GM06990 (cell line): ENCODE data around the gene TMEM198.

Experiments
- DNase-seq: peaks from one replicate; pipeline ENCODE4 v3.0.0-alpha.2; 2011; ENCODE audit not compliant: insufficient read length; ENCODE audit errors: extremely low read depth
- H3K27me3 ChIP-seq: replicated peaks from 2 replicates; pipeline ENCODE4 v1.6.0; 2011; ENCODE audit warnings: low read length; ENCODE audit not compliant: control insufficient read depth, insufficient read depth
- H3K36me3 ChIP-seq: 2 replicates; pipeline ENCODE4 v1.5.1; 2011; ENCODE audit warnings: low read length; ENCODE audit not compliant: control insufficient read depth, insufficient read depth
- H3K4me3 ChIP-seq: replicated peaks from 2 replicates; pipeline ENCODE4 v1.5.1; 2011; ENCODE audit warnings: low read depth, mild to moderate bottlenecking, control low read depth, low read length
- TF ChIP-seq, protein P1 (sequence below): IDR thresholded peaks from 2 replicates; pipeline ENCODE4 v1.5.1; 2011; ENCODE audit warnings: low read length, control low read depth, mild to moderate bottlenecking, inconsistent platforms; ENCODE audit not compliant: insufficient read depth, poor library complexity, severe bottlenecking

Gene TMEM198

GRCh38 chr2:219497495-219498279 lies 46.1 kb upstream of the TMEM198 start:
- peak overlapping the region; percentile 83 for H3K4me3 ChIP-seq
- peak; percentile 47 for DNase-seq
- H3K27me3 ChIP-seq = no peaks in the 10 kb centered on the region; the same call in 1 of the 2 replicates
- TF ChIP-seq, protein P1, sequence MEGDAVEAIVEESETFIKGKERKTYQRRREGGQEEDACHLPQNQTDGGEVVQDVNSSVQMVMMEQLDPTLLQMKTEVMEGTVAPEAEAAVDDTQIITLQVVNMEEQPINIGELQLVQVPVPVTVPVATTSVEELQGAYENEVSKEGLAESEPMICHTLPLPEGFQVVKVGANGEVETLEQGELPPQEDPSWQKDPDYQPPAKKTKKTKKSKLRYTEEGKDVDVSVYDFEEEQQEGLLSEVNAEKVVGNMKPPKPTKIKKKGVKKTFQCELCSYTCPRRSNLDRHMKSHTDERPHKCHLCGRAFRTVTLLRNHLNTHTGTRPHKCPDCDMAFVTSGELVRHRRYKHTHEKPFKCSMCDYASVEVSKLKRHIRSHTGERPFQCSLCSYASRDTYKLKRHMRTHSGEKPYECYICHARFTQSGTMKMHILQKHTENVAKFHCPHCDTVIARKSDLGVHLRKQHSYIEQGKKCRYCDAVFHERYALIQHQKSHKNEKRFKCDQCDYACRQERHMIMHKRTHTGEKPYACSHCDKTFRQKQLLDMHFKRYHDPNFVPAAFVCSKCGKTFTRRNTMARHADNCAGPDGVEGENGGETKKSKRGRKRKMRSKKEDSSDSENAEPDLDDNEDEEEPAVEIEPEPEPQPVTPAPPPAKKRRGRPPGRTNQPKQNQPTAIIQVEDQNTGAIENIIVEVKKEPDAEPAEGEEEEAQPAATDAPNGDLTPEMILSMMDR = no peak
- H3K36me3 ChIP-seq = peaks cover 3% of the 10 kb centered on the region

- no peaks in the 10 kb centered on the region; the same call in 1 of the 2 replicates for H3K27me3 ChIP-seq
- TF ChIP-seq, protein P1 = no peak
- H3K36me3 ChIP-seq = peaks cover 4% of the 10 kb centered on the region
- DNase-seq = peak; percentile 91
- H3K4me3 ChIP-seq = peak within 1 kb of the TSS; percentile 83
Observed at GRCh38 chr2:219498280-219499057, 45.4 kb upstream of the TMEM198 start, which contains the start of gene GMPPA. Gene GMPPA, plus strand, starts transcription at chr2:219498891. Its CDS starts 1,085 bp downstream, at chr2:219499976.

DNA sequence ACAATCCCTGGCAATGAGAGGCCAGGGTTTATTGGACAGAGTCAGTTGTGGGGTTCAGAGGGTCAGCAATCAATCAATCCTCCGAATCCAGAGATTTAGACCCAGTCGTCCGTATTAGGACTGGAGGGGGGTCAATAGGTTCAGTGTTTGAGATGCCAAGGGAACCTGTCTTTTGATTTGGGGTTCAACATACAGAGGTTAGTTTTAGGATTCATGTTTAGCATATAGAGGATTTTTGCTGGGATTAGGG lies 44.8 kb upstream of the TMEM198 start:
- no peaks in the 10 kb centered on the region; the same call in 1 of the 2 replicates for H3K27me3 ChIP-seq
- peaks cover 8% of the 10 kb centered on the region for H3K36me3 ChIP-seq
- H3K4me3 ChIP-seq = peak overlapping the region; percentile 83
- TF ChIP-seq, protein P1 = no peak
- DNase-seq = no peak

DNA sequence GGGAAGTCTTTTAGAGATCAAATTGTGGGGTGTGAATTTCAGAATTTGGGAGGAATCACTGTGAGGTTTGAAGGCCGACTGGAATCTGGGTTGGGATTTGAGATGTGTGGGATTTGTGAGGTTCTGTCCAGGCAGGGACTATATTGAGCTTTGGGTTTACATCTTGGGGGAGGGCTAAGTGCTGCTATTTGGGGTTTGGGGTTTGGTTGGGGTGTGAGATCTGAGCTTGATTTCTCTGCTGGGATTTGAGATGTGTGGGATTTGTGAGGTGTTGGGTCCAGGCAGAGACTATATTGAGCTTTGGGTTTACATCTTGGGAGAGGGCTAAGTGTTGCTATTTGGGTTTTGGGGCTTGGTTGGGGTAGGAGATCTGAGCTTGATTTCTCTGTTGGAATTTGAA lies 44.3 kb upstream of the TMEM198 start:
- TF ChIP-seq, protein P1 = no peak
- DNase-seq = no peak
- Histone ChIP-seq H3K4me3 (peak overlapping the region; percentile 83), H3K36me3 (peaks cover 11% of the 10 kb centered on the region), H3K27me3 (no peaks in the 10 kb centered on the region; the same call in 1 of the 2 replicates)

DNA sequence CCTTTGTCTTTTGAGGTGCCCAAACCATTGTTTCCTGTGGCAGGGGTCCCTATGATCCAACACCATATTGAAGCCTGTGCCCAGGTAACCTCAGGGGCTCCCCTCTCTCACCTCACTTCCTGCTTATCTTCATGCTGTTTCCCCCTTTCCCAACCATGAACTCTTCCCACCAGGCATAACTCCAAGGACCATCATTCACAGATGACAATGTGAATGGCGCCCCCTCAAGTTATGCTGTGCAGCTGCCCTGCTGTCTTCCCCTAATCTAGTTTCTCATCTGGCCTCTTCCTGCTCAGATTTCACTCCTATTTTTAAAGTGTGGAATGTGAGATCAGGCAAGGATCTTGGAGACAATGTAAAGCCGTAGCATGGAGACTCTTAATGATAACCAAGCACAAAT lies 43.7 kb upstream of the TMEM198 start:
- Histone ChIP-seq H3K4me3 (peak overlapping the region; percentile 83), H3K36me3 (peaks cover 15% of the 10 kb centered on the region), H3K27me3 (no peaks in the 10 kb centered on the region; the same call in 1 of the 2 replicates)
- TF ChIP-seq, protein P1 = peak; percentile 45
- DNase-seq = no peak
